ENCODE data around the gene MSMP.

MSMP gene

DNA sequence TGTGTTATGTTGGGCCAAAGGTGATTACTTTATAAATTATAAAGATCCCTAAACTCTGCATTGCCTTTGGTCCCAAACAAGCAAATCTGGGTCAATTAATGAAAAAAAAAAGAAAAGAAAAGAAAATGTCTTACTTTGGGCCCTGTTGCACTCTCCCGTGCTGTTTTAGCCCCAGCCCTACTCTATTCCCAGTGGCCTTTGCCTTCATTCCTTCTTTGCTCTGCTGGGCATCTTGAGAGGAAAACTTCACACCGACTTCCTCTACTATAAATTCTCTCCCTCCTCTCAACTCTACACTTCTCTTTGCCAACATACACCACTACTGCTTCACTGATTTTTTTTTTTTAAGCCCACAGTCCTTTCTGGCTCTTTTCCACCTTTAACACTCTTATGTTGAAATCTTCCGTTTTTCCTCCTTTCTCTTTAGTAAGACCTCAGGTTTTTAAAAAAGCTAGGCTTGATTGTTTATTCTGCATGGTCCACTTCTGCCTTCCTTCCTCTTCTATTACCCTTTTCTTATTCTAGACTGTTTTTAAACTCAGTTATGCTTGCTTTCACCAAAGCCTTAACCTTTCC, 4.5 kb upstream of the MSMP start:
- H3K4me3 ChIP-seq (ENCODE audit: low read length), result peak overlapping the region; percentile 45
- TF ChIP-seq ZNF274 (IDR thresholded peaks at IDR 0.05; ENCODE audit: low read depth, low read length), result no peak

GRCh38 chr9:35757892-35758275, 3.8 kb upstream of the MSMP start:
- H3K4me3 ChIP-seq (ENCODE audit: low read length), result peak overlapping the region; percentile 77

DNA sequence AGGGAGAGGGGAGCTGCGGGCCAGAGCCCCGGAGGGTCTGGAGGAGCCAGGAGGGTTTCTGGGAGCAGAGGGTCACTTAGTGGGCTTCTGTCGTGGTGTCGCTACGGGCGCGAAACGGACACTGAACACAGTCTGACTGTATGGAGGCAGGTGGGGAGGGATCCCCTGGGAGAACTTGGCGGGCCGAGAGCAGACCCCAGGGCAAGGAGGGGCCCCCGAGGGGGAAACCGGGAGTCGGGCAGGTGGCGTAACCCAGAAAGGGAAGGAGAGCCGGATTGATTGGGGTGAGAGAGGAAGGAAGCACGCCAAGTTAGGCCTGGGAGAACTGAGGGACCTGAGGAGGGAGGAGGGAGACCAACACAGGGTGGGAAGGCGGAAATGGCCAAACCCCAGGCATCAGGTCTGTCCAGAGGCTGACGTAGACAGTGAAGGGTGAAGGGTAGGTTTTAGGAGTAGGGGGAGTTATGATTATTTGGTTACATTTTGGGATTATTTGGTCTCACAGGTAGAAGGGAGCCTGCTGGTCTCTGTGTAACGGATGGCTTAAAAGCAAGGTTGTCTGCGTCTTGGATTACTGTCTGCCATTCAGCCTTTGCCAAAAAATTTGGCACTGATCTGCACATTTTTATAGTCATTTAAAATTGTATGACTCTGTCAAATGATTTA, 3.3 kb upstream of the MSMP start:
- no peak for TF ChIP-seq ZNF274 (IDR thresholded peaks at IDR 0.05; ENCODE audit: low read depth, low read length)
- peak overlapping the region; percentile 77 for H3K4me3 ChIP-seq (ENCODE audit: low read length)

More at GRCh38 chr9:35757892-35758275, 3.8 kb upstream of the MSMP start:
- no peak for TF ChIP-seq ZNF274 (IDR thresholded peaks at IDR 0.05; ENCODE audit: low read depth, low read length)

- TF ChIP-seq ZNF274 (IDR thresholded peaks at IDR 0.05; ENCODE audit: low read depth, low read length), result no peak
- peak overlapping the region; percentile 77 for H3K4me3 ChIP-seq (ENCODE audit: low read length)
Observed at GRCh38 chr9:35756275-35757225, 2.5 kb upstream of the MSMP start.

DNA sequence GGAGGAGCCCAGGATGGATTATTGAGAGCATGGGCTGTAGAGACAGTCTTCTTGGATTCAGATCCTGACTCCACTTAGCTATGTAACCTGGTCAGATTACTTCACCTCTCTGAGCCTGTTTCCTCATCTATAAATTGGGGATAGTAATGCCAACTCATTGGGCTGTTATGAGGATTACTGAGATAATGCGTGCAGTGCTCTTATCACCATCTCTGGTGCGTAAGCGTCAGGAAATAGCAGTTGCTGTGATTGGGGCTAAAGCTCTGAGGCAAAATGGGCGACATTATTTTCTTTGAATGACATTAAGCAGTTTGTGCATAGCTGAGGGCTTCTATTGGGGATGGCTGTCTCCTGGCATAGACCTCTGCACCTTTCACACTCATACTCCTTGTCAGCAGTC, 995 bp upstream of the MSMP start:
- TF ChIP-seq ZNF274 (IDR thresholded peaks at IDR 0.05; ENCODE audit: low read depth, low read length), result no peak
- H3K4me3 ChIP-seq (ENCODE audit: low read length), result no peak overlapping the region

- no peak overlapping the region for H3K4me3 ChIP-seq (ENCODE audit: low read length)
- no peak for TF ChIP-seq ZNF274 (IDR thresholded peaks at IDR 0.05; ENCODE audit: low read depth, low read length)
Observed at GRCh38 chr9:35753466-35753865, 610 bp downstream of the MSMP start.

DNA sequence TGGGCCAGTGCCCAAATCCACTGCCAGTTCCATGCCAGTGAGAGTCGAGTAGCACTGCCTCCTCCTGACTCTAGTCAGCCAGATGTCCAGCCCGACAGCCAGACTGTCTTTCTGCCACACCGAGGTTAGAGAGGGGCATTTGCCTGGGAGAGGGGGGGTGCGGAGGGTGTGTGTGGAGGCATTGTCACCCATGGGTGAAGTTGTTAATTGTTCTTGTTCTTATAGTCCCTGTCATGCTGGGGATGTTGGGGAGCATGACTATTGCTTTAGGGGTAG, 3.9 kb downstream of the MSMP start:
- TF ChIP-seq ZNF274 (IDR thresholded peaks at IDR 0.05; ENCODE audit: low read depth, low read length), result no peak
- H3K4me3 ChIP-seq (ENCODE audit: low read length), result peak overlapping the region; percentile 80; the same call in 1 of the 2 replicates

DNA sequence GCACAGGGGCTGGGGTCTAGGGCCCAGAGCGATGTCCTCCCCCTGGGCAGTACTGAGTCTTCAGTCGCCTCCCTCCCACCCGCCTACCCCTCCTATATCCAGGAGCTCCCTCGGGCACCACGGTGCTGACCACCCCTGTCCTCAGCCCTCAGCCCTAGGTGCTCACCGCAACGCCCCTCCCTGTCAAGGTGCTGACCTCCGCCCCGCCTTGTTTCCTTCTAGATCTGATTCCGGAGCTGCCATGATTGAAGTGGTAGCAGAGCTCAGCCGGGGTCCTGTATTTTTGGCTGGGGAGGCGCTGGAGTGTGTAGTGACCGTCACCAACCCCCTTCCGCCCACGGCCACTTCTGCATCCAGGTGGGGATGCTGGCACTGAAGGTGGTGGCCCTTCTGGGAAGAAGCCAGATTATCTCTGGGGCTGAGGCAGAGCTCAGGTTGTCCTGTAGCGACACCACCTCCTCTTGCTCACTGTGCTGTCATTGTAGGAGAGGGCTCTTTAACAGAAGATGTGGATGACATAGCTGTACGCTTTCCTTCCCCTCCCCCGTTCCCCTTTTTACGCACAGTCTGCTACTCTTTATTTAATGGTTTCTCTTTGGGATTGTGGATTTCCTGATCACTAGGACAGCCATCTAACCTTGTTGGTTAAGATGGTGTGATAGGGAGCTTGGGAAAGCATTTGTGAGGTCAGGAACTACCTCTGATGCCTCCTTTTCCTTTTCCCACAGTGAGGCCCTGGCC, 4.4 kb downstream of the MSMP start:
- H3K4me3 ChIP-seq (ENCODE audit: low read length), result peak overlapping the region; percentile 80
- no peak for TF ChIP-seq ZNF274 (IDR thresholded peaks at IDR 0.05; ENCODE audit: low read depth, low read length)

GRCh38 chr9:35748858-35749514, 5.1 kb downstream of the MSMP start, which contains the start of the genes GBA2 and RGP1:
Gene GBA2, minus strand, starts transcription at chr9:35749228. Its CDS starts 524 bp downstream, at chr9:35748704.
Gene RGP1, plus strand, starts transcription at chr9:35749287. Its CDS starts 469 bp downstream, at chr9:35749756.
- TF ChIP-seq ZNF274 (IDR thresholded peaks at IDR 0.05; ENCODE audit: low read depth, low read length), result no peak
- peak within 1 kb of the TSS; percentile 80 for H3K4me3 ChIP-seq (ENCODE audit: low read length)

GRCh38 chr9:35748242-35748857, 5.7 kb downstream of the MSMP start:
- H3K4me3 ChIP-seq (ENCODE audit: low read length), result peak overlapping the region; percentile 80
- TF ChIP-seq ZNF274 (IDR thresholded peaks at IDR 0.05; ENCODE audit: low read depth, low read length), result no peak

DNA sequence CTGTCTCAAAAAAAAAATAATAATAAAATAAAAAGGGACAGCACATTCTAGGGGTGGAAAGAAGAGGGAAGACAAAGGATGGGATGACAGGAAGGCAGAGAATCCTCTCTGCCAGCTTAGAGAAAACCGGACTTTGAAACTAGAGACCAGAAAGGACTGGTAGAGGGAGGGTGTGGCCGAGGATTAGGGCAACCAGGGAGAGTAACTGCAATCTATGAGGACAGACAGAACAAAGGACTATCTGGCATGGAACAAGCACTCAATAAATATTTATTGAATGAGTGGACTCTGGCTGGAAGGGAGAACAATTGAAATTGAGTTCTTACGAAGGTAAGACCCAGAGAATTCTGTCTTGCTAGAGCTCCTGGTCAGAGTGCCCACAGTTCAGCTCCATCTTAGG, 7.5 kb downstream of the MSMP start:
- no peak for TF ChIP-seq ZNF274 (IDR thresholded peaks at IDR 0.05; ENCODE audit: low read depth, low read length)
- peak overlapping the region; percentile 80 for H3K4me3 ChIP-seq (ENCODE audit: low read length)

- TF ChIP-seq ZNF274 (IDR thresholded peaks at IDR 0.05; ENCODE audit: low read depth, low read length), result no peak
- no peak overlapping the region for H3K4me3 ChIP-seq (ENCODE audit: low read length)
Observed at GRCh38 chr9:35745569-35745968, 8.5 kb downstream of the MSMP start.

DNA sequence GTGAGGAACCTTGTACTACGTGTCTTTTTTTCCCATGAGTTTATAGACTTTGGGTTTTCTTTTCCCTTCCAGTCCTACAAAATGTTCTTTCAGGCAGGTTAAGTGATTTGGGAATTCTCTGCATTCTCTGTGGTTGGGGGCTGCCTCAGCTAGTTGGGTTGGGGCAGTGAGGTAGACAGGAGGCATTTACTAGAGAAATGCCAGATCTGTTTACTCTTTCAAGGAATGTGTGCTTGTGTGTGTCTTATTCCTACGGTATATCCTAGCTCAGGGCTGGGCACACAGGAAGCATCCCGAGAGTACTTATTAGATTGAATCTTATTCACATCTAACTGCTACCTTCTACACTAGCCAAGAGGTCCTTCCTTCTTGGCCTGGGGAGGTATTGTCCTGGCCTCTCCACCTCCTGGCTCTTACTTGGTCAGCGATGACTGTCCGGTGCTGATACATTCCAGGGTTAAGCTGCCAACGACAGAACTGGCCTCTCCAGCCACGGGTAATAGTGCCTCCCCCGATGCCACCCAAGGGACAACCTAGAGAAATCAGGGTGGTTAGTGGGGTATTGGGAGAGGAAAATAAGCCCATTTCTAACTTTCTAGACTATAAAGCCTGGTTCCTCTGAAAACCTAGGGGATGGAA, 10.1 kb downstream of the MSMP start:
- H3K4me3 ChIP-seq (ENCODE audit: low read length), result no peak overlapping the region

More for the DNA sequence above, 10.1 kb downstream of the MSMP start:
- no peak for TF ChIP-seq ZNF274 (IDR thresholded peaks at IDR 0.05; ENCODE audit: low read depth, low read length)
